HUES64 (cell line): ENCODE results near the gene OTULIN.

Source experiments
- H3K27ac ChIP-seq: 2 replicates; pipeline ENCODE4 v1.7.0; 2013; ENCODE audit warnings: low read depth, low read length, inconsistent platforms
- H3K27me3 ChIP-seq: 2 replicates; pipeline ENCODE4 v1.6.1; 2013; ENCODE audit warnings: mild to moderate bottlenecking, low read length; ENCODE audit not compliant: insufficient read depth
- H3K36me3 ChIP-seq: 2 replicates; pipeline ENCODE4 v1.6.1; 2013; ENCODE audit warnings: mild to moderate bottlenecking, low read length; ENCODE audit not compliant: insufficient read depth
- H3K4me1 ChIP-seq: 2 replicates; pipeline ENCODE4 v1.6.1; 2013; ENCODE audit warnings: mild to moderate bottlenecking, low read length, moderate library complexity; ENCODE audit not compliant: insufficient read depth
- H3K4me3 ChIP-seq: 2 replicates; pipeline ENCODE4 v1.5.1; 2013; ENCODE audit warnings: mild to moderate bottlenecking, low read length, moderate library complexity
- H3K9ac ChIP-seq: 2 replicates; pipeline ENCODE4 v1.6.1; 2013; ENCODE audit warnings: mild to moderate bottlenecking, low read depth, low read length
- H3K9me3 ChIP-seq: 2 replicates; pipeline ENCODE4 v1.6.1; 2013; ENCODE audit warnings: low read depth, low read length; ENCODE audit not compliant: insufficient read depth
- WGBS: fragments of 150-250, 120-280 bp; methylation state at CpG from one replicate; pipeline ENCODE4 v1.1.7; 2013; ENCODE audit warnings: missing lambda C conversion rate; 5-methylcytosine and 5-hydroxymethylcytosine counted together

OTULIN gene

DNA sequence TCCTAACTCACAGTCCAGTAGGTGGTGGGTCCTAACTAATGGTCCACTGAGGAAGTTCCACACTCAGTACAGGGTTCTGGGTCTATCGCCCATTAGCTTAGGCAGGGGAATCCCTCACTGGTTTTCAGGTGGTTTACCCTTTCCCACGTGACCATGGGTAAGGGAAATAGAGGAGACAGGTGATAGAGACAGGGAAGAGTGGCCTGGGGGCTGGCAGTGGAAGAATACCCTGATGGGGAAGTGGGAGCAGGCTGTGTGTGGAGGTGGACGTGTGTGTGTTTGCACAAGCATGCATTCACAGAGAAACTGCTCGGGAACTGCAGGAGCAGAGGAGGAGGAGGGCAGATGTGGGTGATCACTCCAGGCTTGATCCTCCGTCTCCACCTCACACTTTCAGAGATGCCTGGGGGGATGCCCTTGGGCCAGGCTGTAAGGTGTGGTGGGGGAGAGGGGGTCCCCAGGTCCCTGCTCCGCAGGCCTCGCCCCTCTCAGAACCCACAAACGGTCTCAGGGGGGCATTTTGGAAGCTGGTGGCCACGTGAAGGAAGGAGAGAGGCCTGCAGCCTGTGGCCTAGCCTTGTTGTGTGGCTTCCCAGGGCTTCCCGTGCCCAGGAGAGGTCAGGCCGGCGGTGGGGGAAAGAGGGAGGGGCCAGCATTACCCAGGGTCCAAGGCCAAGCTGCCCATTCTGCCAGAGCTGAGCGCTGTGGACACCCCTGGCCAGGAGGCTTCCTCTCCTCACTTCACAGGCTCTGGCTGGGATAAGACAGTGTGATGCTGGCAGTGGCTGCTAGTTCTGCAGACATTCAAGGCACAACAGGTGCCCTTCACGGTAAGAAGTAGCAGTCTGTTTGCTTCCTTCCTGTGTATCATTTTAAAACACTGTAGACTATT, 80.0 kb downstream of the OTULIN start:
- Histone ChIP-seq H3K4me3 (no peak overlapping the region), H3K9me3 (no peaks in the 10 kb centered on the region), H3K36me3 (no peaks in the 10 kb centered on the region), H3K27ac (no peak overlapping the region), H3K27me3 (no peaks in the 10 kb centered on the region), H3K9ac (no peak overlapping the region), H3K4me1 (peaks cover 25% of the 10 kb centered on the region)
- 90% methylated on average over 14 of the region's 14 CpGs for WGBS

DNA sequence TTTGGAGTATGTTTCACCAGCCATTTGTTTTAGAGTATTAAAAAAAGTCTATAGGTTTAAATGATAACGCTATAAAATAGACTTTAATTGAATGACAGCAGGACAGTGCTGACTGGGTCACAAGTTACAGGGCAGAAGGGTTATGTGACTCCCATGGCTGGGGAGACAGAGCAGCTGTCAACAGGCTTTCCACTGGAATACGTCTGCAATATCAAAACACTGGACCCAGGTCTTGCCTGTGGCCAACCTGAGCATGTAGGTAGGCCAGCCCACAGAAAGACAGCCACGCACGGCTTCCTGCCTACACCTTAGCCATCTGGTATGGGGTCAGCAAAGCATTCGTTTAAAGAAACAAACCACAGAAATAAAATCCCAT, 80.7 kb downstream of the OTULIN start:
- Histone ChIP-seq H3K4me3 (no peak overlapping the region), H3K9me3 (no peaks in the 10 kb centered on the region), H3K4me1 (peaks cover 20% of the 10 kb centered on the region), H3K27me3 (no peaks in the 10 kb centered on the region), H3K9ac (no peak overlapping the region), H3K27ac (no peak overlapping the region), H3K36me3 (no peaks in the 10 kb centered on the region)
- WGBS: 90% methylated on average over 4 of the region's 5 CpGs

DNA sequence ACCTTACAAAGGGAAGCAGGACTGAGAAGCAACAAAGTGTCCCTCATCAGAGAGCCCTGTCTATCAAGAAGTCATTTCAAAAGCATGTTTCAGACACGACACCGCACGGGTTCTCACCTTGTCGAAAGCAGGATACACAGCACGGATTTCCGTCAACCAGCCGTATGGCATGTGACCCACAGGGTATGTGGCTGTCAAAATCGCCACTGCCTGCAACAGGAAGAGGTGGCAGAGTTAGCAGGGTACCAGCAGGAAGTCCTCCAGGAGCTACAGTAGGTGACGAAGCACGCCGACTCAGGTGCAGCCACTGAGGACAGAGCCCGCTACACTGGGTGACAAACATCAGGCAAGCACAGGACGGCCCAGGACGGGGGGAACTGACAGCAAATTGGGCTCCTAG, 81.2 kb downstream of the OTULIN start:
- no peaks in the 10 kb centered on the region for H3K27me3 ChIP-seq
- no peak overlapping the region for H3K9ac ChIP-seq
- peaks cover 15% of the 10 kb centered on the region; the same call in 1 of the 2 replicates for H3K4me1 ChIP-seq
- no peaks in the 10 kb centered on the region for H3K9me3 ChIP-seq
- WGBS: 92% methylated on average over 14 of the region's 14 CpGs
- no peaks in the 10 kb centered on the region for H3K36me3 ChIP-seq
- no peak overlapping the region for H3K4me3 ChIP-seq
- H3K27ac ChIP-seq: no peak overlapping the region

DNA sequence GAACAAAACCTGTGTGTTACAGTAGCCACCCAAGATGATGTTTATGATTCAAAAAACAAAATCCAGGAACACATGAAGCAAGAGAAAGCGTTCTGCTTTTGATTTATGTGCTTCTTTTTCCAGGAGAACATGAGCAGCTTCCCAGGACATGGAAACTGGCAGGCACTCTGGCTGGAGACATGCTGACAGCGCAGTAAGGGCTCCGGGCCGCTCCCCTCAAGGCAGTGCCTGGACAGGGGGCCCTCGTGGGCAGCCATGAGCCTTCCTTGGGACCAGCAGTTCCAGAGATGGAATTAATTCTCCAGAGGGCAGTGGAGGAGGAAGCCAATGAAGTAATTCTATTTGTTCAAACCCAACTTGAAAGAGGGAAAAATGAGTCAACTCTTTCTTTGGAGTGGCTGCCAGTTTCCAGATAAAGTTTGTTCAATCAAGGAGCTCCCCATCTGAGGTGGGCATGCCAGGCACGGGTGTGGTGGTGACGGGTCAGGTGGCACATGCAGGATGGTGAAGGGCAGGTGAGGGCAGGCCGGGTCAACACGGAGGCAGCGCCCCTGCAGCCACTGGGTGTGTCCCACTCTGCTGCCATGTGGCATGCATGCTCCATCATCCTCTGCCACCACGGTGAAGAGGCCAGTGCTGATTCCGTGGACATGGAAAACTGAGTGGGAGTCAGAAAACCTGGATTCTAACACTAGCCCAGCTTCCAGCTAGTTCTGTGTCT, 83.8 kb downstream of the OTULIN start:
- Histone ChIP-seq H3K9ac (no peak overlapping the region), H3K36me3 (no peaks in the 10 kb centered on the region), H3K4me3 (no peak overlapping the region), H3K27me3 (no peaks in the 10 kb centered on the region), H3K4me1 (peaks cover 6% of the 10 kb centered on the region; the same call in 1 of the 2 replicates), H3K27ac (no peak overlapping the region), H3K9me3 (no peaks in the 10 kb centered on the region)
- WGBS: 91% methylated on average over 12 of the region's 12 CpGs
